Activated naive CD4-positive, alpha-beta T cell treated with anti-CD3 and anti-CD28 coated beads for 36 hours (primary cell): ENCODE data around the gene CCDC179. TPM values are rescaled to one million over a fixed set of nuclear protein-coding genes. Genes with fewer than 3 reads are reported as not detected.

Experiments used
- CTCF ChIA-PET: fragments of 350-600 bp; sonication (Branson Sonifier 250); formaldehyde crosslinking; loops from one replicate; lab custom pipeline; 2021; ENCODE audit warnings: antibody characterized with exemption; lab: Charles Lee
- DNase-seq: peaks from one replicate; pipeline ENCODE4 v3.0.0-alpha.2; 2020
- H3K27ac Mint-ChIP-seq: one replicate; pipeline ENCODE4 v1.8.0; 2021; ENCODE audit warnings: mild to moderate bottlenecking, mixed read lengths
- H3K27me3 Mint-ChIP-seq: one replicate; pipeline ENCODE4 v1.8.0; 2021; ENCODE audit warnings: low read depth, mixed read lengths
- H3K36me3 Mint-ChIP-seq: one replicate; pipeline ENCODE4 v1.8.0; 2021; ENCODE audit warnings: low read depth, mixed read lengths
- H3K4me1 Mint-ChIP-seq: one replicate; pipeline ENCODE4 v1.8.0; 2021; ENCODE audit warnings: low read depth, mixed read lengths
- H3K4me3 Mint-ChIP-seq: one replicate; pipeline ENCODE4 v1.8.0; 2021; ENCODE audit warnings: mild to moderate bottlenecking, moderate library complexity, mixed read lengths
- H3K9me3 Mint-ChIP-seq: one replicate; pipeline ENCODE4 v1.8.0; 2021; ENCODE audit warnings: mixed read lengths
- intact Hi-C: fragments of 100-400 bp; cut with micrococcal nuclease; formaldehyde crosslinking; loops from one replicate; pipeline ENCODE4 v1.15.1; 2023
- total RNA-seq, 2 experiments: library from RNA; stranded (reverse); gene quantifications; one replicate each; pipeline ENCODE4 v1.2.3, GENCODE V29; 2021

CCDC179 gene
- total RNA-seq, 2 experiments from 2014 or later: not detected

GRCh38 chr11:22807391-22807790 lies 52.9 kb downstream of the CCDC179 start:
- H3K9me3 Mint-ChIP-seq: peaks cover 8% of the 10 kb centered on the region
- no peak overlapping the region for H3K27ac Mint-ChIP-seq
- H3K36me3 Mint-ChIP-seq: no peaks in the 10 kb centered on the region
- H3K4me3 Mint-ChIP-seq: no peak overlapping the region
- no peaks in the 10 kb centered on the region for H3K4me1 Mint-ChIP-seq
- CTCF ChIA-PET: no interaction called here
- intact Hi-C loops: no loop called here
- DNase-seq: no peak
- H3K27me3 Mint-ChIP-seq: no peaks in the 10 kb centered on the region

GRCh38 chr11:22802861-22803260 lies 57.4 kb downstream of the CCDC179 start:
- no peaks in the 10 kb centered on the region for H3K4me1 Mint-ChIP-seq
- H3K36me3 Mint-ChIP-seq: no peaks in the 10 kb centered on the region
- intact Hi-C loops: no loop called here
- no peaks in the 10 kb centered on the region for H3K9me3 Mint-ChIP-seq
- H3K4me3 Mint-ChIP-seq: no peak overlapping the region
- H3K27ac Mint-ChIP-seq: no peak overlapping the region
- CTCF ChIA-PET: no interaction called here
- DNase-seq: no peak
- H3K27me3 Mint-ChIP-seq: peaks cover 16% of the 10 kb centered on the region

GRCh38 chr11:22800482-22800881 lies 59.8 kb downstream of the CCDC179 start:
- Mint-ChIP-seq H3K36me3 (no peaks in the 10 kb centered on the region), H3K9me3 (no peaks in the 10 kb centered on the region), H3K27me3 (peaks cover 16% of the 10 kb centered on the region), H3K4me3 (no peak overlapping the region), H3K27ac (no peak overlapping the region), H3K4me1 (no peaks in the 10 kb centered on the region)
- CTCF ChIA-PET: no interaction called here
- no peak for DNase-seq
- intact Hi-C loops: no loop called here

- H3K4me1 Mint-ChIP-seq: no peaks in the 10 kb centered on the region
- H3K9me3 Mint-ChIP-seq: no peaks in the 10 kb centered on the region
- no peak for DNase-seq
- no peaks in the 10 kb centered on the region for H3K36me3 Mint-ChIP-seq
- H3K27me3 Mint-ChIP-seq: peaks cover 16% of the 10 kb centered on the region
- H3K4me3 Mint-ChIP-seq: no peak overlapping the region
- CTCF ChIA-PET: interaction anchor here (1.0 kb wide), 1 partner anchor 12 kb away, joined by 6 read pairs; no protein-coding TSS in a partner anchor
- intact Hi-C loops: no loop called here
- H3K27ac Mint-ChIP-seq: no peak overlapping the region
Measured at GRCh38 chr11:22798901-22799300, 61.4 kb downstream of the CCDC179 start.

- CTCF ChIA-PET: interaction anchor here (1.7 kb wide), 1 partner anchor 11 kb away, joined by 4 read pairs; no protein-coding TSS in a partner anchor
- intact Hi-C loops: no loop called here
- Mint-ChIP-seq H3K27me3 (peaks cover 16% of the 10 kb centered on the region), H3K27ac (no peak overlapping the region), H3K9me3 (no peaks in the 10 kb centered on the region), H3K4me3 (no peak overlapping the region), H3K36me3 (no peaks in the 10 kb centered on the region), H3K4me1 (no peaks in the 10 kb centered on the region)
- no peak for DNase-seq
Measured at GRCh38 chr11:22797047-22797446, 63.2 kb downstream of the CCDC179 start.

Other genes starting within 250 kb of the CCDC179 start
- gene FANCF, start 234.7 kb downstream of the CCDC179 start, total RNA-seq: 1 to 10 TPM; 7.9 to 9.0 TPM
- gene GAS2, start 193.9 kb downstream of the CCDC179 start, total RNA-seq: 1 to 10 TPM in 1 of 2 experiments, under 1 TPM in 1; 0.62 to 1.2 TPM
- 10 to 100 TPM; 81.2 to 84.2 TPM for gene SVIP, start 30.7 kb downstream of the CCDC179 start, total RNA-seq